NCI-H510A treated with DMSO at 0.1 percent for 48 hours (cell line): ENCODE results near the gene SYNJ2.
"Not testable (repeated sequence)": the region's sequence is repeated elsewhere in the genome, so short reads cannot be mapped to it uniquely, and the experiment has no call there.

Experiments used
- DNase-seq: peaks from one replicate; lab custom pipeline; 2025; lab: John Stamatoyannopoulos, UW

Gene SYNJ2, protein sequence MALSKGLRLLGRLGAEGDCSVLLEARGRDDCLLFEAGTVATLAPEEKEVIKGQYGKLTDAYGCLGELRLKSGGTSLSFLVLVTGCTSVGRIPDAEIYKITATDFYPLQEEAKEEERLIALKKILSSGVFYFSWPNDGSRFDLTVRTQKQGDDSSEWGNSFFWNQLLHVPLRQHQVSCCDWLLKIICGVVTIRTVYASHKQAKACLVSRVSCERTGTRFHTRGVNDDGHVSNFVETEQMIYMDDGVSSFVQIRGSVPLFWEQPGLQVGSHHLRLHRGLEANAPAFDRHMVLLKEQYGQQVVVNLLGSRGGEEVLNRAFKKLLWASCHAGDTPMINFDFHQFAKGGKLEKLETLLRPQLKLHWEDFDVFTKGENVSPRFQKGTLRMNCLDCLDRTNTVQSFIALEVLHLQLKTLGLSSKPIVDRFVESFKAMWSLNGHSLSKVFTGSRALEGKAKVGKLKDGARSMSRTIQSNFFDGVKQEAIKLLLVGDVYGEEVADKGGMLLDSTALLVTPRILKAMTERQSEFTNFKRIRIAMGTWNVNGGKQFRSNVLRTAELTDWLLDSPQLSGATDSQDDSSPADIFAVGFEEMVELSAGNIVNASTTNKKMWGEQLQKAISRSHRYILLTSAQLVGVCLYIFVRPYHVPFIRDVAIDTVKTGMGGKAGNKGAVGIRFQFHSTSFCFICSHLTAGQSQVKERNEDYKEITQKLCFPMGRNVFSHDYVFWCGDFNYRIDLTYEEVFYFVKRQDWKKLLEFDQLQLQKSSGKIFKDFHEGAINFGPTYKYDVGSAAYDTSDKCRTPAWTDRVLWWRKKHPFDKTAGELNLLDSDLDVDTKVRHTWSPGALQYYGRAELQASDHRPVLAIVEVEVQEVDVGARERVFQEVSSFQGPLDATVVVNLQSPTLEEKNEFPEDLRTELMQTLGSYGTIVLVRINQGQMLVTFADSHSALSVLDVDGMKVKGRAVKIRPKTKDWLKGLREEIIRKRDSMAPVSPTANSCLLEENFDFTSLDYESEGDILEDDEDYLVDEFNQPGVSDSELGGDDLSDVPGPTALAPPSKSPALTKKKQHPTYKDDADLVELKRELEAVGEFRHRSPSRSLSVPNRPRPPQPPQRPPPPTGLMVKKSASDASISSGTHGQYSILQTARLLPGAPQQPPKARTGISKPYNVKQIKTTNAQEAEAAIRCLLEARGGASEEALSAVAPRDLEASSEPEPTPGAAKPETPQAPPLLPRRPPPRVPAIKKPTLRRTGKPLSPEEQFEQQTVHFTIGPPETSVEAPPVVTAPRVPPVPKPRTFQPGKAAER (N-terminal part only)

DNA sequence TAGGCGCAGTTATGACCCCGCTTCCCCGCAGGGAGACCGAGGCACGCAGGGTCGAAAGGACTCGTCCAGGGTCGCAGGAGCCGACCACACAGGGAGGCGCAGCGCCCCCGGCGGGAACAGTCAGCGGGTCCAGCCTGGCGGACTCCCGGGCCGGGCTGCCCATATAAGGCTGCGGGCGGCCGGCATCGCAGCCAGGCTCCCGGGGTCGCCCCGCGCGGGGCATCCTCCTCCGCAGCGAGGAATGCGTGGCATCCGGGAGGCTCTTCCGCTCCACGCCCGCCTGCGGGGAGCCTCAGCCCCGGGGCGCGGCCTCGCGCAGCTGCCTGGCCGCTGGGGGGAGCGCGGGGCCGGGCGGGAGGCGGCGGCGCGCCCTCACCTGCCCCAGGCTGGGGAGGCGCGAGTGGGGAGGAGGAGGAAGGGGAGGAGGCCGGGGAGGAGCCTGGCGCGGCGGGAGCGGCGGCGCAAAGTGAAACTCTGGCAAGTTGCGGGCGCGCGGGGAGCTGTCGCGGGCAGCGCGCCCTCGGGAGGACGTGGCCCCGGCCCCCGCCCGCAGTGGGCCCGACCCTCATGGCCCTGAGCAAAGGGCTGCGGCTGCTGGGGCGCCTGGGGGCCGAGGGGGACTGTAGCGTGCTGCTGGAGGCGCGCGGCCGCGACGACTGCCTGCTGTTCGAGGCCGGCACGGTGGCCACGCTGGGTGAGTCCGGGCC lies at the start of gene SYNJ2:
SYNJ2 (plus strand) TSS at position 469 of the 707 bp plus-strand sequence; CDS start at position 568, 99 bp downstream.
- peak; percentile 30 for DNase-seq

DNA sequence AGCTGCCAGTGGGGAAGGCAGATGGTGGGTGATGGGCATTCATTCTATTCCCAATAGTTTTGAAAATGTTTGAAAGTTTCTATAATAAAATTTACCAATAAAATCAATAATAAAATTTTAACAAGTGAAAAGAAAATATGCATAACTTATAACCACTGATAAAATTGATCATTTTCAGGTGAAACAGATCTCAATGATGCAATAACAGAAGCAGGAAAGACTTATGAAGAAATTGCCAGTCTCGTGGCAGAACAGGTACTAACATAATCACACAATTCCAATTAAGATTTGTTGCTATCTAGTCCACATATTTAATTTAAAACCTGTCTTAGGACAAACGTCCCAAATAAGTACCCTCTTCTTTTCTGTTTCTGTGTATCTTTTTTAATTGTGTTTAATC lies 45.9 kb upstream of the SYNJ2 start:
- no peak for DNase-seq

DNA sequence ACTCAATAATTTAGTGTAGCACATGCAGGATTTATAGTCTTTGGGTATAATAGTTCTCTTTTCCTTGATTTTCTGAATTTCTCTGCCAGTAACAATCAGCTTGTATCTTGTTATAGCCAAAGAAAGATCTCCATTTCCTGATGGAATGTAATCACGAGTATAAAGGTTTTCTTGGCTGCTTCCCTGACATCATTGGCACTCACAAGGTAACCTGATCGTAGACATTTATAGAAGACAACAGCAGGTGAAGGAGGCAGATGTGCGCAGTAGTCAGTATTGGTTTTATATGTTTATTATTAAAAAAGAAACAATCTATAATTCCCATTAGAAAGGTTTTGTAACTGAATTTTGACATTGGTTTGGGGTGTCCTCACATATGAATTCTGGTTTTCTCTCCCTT lies 44.3 kb upstream of the SYNJ2 start:
- no peak for DNase-seq

DNA sequence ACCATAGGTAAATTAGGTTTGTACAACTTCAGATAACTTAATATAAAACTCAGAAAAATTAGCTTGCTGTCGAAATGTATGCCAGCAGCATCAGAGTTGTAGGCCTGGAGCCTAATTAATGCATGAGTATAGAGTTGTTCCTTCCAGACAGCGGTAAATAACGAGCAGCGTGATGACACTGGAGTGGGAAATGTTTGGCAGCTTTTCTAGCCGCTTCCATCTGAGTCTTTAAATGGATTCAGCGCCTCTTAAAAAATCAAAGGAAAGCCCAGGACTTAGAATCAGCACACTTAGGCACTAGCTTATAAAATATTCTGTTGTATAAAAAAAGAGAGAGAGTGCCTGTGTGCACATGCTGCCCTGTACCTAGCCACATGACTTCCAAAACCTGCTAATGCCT lies 43.7 kb upstream of the SYNJ2 start:
- DNase-seq = no peak

DNA sequence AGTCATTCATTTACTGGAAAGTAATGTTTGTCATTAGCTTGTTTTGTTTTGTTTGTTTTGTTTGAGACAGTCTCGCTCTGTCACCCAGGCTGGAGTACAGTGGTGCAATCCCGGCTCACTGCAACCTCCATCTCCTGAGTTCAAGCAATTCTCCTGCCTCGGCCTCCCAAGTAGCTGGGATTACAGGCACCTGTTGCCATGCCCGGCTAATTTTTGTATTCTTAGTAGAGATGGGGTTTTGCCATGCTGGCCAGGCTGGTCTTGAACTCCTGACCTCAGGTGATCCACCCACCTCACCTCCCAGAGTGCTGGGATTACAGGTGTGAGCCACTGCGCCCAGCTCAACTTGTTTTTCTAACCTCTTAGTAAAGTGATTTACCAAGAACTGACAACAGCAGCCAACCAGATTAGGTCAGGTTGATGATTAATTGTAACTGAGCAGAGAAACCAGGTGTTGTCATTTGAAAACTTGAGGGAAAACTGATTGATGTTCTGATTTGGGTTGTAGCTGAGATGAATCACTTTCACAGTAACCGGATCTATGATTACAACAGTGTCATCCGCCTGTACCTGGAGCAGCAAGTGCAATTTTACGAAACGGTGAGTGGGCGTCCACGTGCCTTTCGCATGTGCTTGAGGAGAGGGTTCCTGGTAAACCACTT lies 41.2 kb upstream of the SYNJ2 start:
- DNase-seq = not testable (repeated sequence)

DNA sequence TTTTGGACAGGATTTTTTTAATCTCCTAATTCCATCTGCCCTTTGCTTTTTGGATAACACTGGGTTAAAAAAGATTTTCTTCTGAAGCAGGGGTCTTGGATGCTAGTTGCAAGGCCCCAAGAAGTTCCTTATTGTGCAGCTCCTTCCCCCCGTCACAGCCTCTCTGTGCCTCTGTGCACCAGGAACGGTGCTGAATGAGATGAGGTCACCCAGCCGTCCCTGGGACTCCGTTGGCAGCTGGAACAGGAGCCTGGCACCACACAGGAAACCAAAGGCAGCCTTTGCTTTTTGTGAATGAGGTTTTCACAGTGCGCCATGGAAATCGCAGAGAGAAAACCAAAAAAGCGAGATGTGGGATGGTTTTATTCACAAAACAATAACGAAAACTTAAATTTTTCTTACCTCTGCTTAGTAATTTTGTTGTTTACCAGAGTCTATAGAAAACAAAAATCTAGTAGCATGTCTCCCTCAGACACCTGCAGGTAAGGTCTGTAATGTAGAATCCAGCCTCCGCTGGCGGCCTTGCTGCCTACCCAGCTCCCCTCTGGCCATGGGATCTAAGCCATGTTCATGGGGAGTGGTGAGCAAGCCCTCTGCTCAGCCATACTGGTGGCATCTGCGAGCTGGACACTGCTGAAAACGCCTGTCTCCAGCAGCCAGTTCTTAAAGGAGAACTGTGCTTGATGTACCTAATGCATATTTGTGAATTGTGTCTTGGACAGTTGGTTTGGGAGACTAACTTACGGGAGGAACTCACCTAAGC lies 40.4 kb upstream of the SYNJ2 start:
- no peak for DNase-seq

DNA sequence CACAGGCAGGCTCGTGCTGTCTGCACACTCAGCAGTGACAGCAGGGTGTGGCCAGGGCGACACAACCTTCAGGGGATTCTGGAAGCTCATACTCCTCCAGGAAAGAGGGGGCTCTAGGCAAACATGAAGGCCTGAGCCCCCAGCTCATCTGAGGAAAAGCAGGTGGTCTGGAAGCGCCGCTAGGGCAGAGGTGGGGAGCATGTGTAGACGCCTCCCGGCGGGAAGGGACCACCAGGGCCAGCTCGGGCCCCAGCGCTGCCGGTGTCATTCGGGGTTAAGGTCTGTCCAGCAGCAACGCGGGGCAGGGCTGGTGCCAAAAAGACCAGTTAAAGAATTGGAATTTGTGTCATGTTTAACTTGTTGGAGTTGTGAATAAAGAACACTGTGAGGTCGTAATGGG lies 39.3 kb upstream of the SYNJ2 start:
- DNase-seq = no peak

DNA sequence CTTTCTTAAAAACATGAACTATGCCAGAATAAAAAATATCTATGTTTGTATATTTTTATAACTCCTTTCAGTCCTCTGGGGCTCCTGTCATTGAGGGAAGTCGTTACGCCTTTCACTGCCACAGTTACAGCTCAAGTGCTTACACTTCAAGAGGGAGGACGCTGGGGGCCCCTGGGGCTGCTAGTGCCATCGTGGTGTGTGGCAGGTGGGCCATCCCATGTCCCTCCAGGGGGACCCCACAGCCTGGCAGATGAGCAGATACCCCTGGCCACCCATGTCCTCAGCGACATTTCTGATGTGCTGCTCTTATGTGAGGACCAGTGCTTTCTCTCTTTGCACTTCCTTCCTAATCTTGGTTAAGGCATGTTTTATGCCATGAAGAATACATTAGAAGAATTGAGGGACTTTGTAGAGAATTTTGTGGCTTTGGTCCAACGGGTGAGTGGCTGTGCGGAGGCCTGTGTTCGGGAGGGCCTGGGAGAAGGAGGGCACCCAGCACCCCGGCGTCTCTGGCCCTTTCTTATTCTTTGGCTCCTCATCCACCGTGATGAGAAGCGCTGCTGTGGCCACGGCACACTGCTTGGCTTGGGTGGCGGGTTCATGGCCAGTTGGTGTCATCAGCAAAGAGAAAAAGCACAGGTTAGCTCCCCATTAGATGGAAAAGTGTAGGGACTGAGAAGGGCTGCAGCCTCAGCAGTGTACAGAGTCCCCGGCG lies 38.3 kb upstream of the SYNJ2 start:
- DNase-seq = no peak

DNA sequence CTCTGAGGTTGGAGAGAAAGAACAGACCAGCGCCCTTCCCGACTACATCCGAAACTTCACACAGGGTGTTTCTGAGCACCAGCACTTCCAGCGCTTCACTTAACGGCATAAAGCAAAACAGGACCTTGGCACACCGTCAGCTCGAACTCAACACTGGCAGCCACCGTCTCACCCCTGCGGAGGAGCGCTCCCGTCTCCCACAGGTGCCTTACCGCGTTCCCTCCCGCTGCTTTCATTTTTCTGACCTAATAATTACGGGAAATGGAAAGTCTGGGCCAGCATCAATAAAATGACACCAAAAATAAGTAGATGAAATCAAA lies 37.7 kb upstream of the SYNJ2 start:
- DNase-seq = no peak

DNA sequence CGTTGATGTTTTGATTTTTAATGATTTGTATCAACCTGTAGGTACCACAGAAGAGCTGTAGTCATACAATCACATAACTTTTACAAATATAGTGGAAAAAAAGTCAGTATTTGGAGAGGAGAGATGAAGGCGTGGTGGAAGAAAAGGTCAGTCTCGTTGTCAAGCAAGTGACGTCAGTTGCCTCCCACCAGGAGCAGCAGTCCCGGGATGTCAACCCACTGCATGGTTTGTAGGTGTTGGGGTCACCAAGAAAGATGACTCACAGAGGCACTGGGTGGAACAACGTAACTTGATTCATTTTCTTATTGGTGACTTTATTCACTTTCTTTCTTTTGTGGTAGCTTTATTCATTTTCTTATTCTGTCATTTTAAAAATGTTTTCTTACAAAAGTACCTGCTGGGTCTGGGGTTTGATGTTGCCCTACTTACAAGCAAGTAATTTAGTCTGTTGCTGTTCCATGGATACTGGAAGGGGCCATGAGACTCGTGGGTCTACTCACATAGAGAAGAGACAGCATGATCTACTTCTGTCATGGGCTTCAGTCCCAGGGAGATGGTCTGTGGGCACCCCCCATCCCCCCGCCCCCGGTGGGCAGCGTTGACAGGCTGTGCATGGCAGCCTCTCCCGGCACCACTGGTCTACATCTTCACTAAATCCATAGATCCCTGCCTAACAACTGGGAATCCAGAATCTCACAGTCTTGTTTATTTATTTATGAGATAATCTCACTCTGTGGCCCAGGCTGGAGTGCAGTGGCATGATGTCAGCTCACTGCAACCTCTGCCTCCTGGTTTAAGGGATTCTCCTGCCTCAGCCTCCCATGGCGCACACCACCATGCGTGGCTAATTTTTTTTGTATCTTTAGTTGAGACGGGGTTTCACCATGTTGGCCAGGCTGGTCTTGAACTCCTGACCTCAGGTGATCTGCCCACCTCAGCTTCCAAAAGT lies 36.4 kb upstream of the SYNJ2 start:
- no peak for DNase-seq

DNA sequence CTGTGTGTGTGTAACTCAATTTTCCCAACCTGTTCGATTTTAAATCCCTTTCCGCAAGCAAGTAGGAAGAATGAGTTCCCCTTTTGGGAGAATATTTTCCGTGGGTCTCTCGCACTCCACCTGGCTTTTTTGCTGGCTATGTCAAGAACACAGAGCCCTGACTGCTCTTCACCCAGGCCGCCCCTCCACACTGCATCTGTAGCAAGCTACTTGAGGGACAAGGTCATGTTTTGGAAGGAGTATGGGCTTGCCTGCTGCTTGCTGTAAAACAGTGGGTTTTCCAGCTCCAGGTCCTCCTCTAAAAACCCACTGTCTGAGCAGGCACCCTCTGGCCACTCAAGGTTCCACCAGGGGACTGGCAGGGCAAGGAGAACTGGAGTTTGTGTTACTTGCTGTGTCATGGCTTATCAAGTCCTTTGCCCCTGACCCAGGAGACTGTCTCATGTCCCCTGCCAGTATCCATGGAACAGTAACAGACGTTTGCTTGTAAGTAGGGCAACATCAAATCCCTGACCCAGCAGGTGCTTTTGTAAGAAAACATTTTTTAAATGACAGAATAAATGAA lies 35.5 kb upstream of the SYNJ2 start:
- DNase-seq = no peak

DNA sequence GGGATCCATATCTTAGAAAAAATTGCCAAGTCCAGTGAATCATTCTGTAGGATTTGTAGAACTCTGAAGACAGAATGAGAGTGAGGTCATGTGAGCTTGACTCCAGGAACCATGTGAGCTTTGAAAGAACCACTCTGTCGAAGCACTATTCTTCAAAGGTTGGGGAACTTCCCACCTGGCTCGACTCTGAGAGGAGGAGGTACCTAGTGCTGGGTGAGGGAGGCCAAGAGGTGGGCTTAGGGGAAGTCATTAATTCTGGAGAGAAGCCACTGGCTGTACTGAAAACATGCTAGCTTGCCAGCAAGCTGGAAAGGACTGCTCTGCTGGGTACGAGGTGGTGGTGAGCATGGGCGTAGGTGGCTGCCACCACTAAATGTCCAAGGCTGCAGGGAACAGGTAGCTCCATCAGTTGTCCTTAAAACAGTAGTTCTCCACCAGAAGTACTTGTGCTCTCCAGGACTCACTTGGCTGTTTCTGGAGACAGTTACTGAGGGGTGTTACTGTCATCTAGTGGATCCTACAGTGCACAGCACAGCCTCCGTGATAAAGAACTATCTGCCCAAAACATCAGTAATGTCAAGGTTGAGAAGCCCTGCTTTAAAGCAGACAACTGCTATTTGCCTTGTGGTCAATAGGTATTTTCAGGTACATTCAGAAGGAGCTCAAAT lies 34.7 kb upstream of the SYNJ2 start:
- DNase-seq = peak; percentile 6

DNA sequence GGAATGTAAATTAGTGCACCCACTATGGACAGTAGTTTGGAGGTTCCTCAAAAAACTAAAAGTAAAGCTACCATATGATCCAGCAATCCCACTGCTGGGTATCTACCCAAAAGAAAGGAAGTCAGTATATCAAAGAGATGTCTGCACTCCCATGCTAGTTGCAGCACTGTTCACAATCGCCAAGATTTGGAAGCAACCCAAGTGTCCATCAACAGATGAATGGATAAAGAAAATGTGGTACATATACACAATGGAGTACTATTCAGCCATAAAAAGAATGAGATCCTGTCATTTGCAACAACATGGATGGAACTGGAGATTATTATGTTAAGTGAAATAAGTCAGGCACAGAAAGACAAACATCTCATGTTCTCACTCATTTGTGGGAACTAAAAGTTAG lies 30.8 kb upstream of the SYNJ2 start:
- not testable (repeated sequence) for DNase-seq

DNA sequence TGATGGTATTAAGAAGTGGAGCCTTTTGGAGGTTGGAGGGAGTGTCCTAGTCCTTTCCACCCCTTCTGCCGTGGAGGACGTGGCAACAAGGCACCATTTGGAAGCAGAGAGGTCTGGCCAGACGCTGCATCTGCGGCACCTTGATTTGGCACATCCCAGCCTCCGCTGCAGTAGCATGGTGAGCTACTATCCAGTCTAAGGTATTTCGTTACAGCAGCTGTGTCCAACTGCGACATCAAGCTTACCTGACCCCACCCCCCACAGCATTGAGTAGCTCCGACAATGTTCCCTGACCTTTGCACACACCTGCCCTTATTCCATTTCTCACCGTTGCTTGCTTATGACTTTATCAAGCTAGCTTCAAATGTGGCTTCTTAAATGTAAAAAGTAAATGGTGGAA lies 29.8 kb upstream of the SYNJ2 start:
- DNase-seq = peak; percentile 15

DNA sequence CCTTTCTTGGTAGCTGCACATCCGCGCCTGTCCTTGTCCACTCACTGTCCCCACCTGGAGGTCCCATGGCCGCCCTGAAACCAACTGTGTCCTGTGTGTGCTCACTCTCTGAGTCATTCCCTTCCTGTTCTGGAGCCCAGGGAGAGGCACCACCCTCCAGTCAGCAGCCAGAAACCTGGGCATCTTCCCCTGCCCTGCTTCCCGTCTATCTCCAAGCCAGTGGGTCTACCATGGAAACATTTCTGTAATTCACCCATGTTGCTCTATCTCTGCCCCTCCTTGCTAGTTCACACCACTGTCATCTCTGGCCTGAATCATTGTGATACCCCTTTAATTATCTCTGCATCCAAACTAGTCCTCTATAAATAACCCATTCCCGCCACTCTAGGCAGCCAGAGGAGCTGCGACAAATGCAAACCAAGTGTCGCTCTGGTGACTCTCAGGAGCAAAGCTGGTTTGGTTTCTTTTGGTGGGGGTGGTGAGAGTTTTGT lies 28.8 kb upstream of the SYNJ2 start:
- no peak for DNase-seq

DNA sequence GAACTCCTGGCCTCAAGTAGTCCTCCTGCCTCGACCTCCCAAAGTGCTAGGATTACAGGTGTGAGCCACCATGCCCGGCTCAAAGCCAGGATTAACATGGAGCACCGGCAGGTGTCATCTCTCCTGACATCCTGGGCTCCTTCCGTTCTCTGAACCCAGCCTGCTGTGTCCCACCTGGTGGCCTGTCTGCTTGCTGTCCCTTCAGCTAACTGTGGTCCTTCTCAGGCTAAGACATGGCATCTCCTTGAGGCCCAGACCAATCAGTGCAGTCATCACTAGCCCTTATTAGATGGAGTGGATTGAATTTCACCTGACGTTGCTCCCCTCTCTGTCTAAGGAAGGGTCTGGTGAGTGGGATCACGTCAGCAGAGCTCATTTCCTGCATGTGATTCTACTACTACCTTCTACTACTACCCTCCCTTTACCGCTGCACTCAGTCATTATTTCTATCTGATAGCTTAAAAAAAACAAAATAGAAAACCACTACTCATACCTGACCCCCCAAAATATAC lies 28.0 kb upstream of the SYNJ2 start:
- DNase-seq = peak; percentile 56
